GM23338 (cell line): ENCODE measurements around the gene DOCK4. TPM values are rescaled to one million over a fixed set of nuclear protein-coding genes. Genes with fewer than 3 reads are reported as not detected.
A peak's percentile ranks its signal among the peaks of the same experiment; 100 is the strongest.

Experiments used
- ATAC-seq: fragments of 200-7000 bp; cut with Tn5 transposase; 3 replicates; pipeline ENCODE4 v1.9.1; 2020
- DNase-seq: peaks from one replicate; pipeline ENCODE4 v3.0.0-alpha.2; 2015; ENCODE audit warnings: low spot score
- H2AFZ ChIP-seq: fragments of 200-600 bp; sonication (generic); 2 replicates; pipeline ENCODE4 v1.8.0; 2016; ENCODE audit warnings: antibody characterized with exemption, mild to moderate bottlenecking, moderate library complexity
- H3F3A ChIP-seq: fragments of 200-600 bp; sonication (generic); replicated peaks from 2 replicates; pipeline ENCODE4 v1.8.0; 2017; ENCODE audit warnings: antibody characterized with exemption, mixed run types, low read depth
- H3K27ac ChIP-seq: fragments of 200-600 bp; sonication (generic); 2 replicates; pipeline ENCODE4 v1.6.1; 2016; ENCODE audit warnings: low read depth
- H3K27me3 ChIP-seq: fragments of 200-600 bp; sonication (generic); 2 replicates; pipeline ENCODE4 v1.8.0; 2016; ENCODE audit warnings: mild to moderate bottlenecking, mixed run types, moderate library complexity; ENCODE audit not compliant: insufficient read depth
- H3K36me3 ChIP-seq: fragments of 200-600 bp; sonication (generic); 2 replicates; pipeline ENCODE4 v1.8.0; 2016; ENCODE audit warnings: mild to moderate bottlenecking; ENCODE audit not compliant: insufficient read depth
- H3K4me1 ChIP-seq: fragments of 200-600 bp; sonication (generic); 2 replicates; pipeline ENCODE4 v1.8.0; 2016; ENCODE audit warnings: mild to moderate bottlenecking, moderate library complexity; ENCODE audit not compliant: insufficient read depth
- H3K4me2 ChIP-seq: fragments of 200-600 bp; sonication (generic); 2 replicates; pipeline ENCODE4 v1.7.1; 2017; ENCODE audit warnings: mixed run types
- H3K4me3 ChIP-seq: fragments of 200-600 bp; sonication (generic); 2 replicates; pipeline ENCODE4 v1.6.1; 2016; ENCODE audit warnings: mixed run types
- H3K79me2 ChIP-seq: fragments of 200-600 bp; sonication (generic); replicated peaks from 2 replicates; pipeline ENCODE4 v1.8.0; 2017; ENCODE audit warnings: mild to moderate bottlenecking; ENCODE audit not compliant: insufficient read depth
- H3K9me2 ChIP-seq: fragments of 200-600 bp; sonication (generic); 2 replicates; pipeline ENCODE4 v1.8.0; 2017; ENCODE audit not compliant: insufficient read depth
- H4K20me1 ChIP-seq: fragments of 200-600 bp; sonication (generic); replicated peaks from 2 replicates; pipeline ENCODE4 v1.8.0; 2017; ENCODE audit warnings: mild to moderate bottlenecking; ENCODE audit not compliant: insufficient read depth
- H3K27ac Mint-ChIP-seq: 2 replicates; pipeline ENCODE4 v1.8.0; 2020; ENCODE audit warnings: inconsistent platforms, mild to moderate bottlenecking, moderate library complexity, mixed read lengths
- H3K27me3 Mint-ChIP-seq: 3 replicates; pipeline ENCODE4 v1.8.0; 2022; ENCODE audit warnings: low read depth, mild to moderate bottlenecking, moderate library complexity, mixed read lengths, inconsistent platforms; ENCODE audit not compliant: insufficient read depth, poor library complexity
- H3K36me3 Mint-ChIP-seq: 3 replicates; pipeline ENCODE4 v1.8.0; 2021; ENCODE audit warnings: low read depth, mild to moderate bottlenecking, inconsistent platforms, moderate library complexity, mixed read lengths
- H3K4me1 Mint-ChIP-seq: 3 replicates; pipeline ENCODE4 v1.8.0; 2020; ENCODE audit warnings: mild to moderate bottlenecking, inconsistent platforms, mixed read lengths
- H3K4me3 Mint-ChIP-seq: 3 replicates; pipeline ENCODE4 v1.8.0; 2021; ENCODE audit warnings: moderate library complexity, mild to moderate bottlenecking, inconsistent platforms, mixed read lengths
- H3K9me3 Mint-ChIP-seq: 3 replicates; pipeline ENCODE4 v1.8.0; 2020; ENCODE audit warnings: moderate library complexity, mild to moderate bottlenecking, inconsistent platforms, mixed read lengths
- EZH2phosphoT487 ChIP-seq: fragments of 200-600 bp; sonication (generic); IDR thresholded peaks from one replicate; pipeline ENCODE4 v1.8.1; 2018; ENCODE audit warnings: antibody characterized with exemption; ENCODE audit not compliant: unreplicated experiment
- JUNB ChIP-seq: IDR thresholded peaks from one replicate; pipeline ENCODE4 v1.6.1; 2016; ENCODE audit warnings: antibody characterized with exemption; ENCODE audit not compliant: unreplicated experiment
- NANOG ChIP-seq: IDR thresholded peaks from 2 replicates; pipeline ENCODE4 v1.6.1; 2016; ENCODE audit warnings: antibody characterized with exemption, borderline replicate concordance
- POLR2AphosphoS5 ChIP-seq: IDR thresholded peaks from 2 replicates; pipeline ENCODE4 v1.6.1; 2016; ENCODE audit warnings: antibody characterized with exemption, low read depth
- STAT1 ChIP-seq: IDR thresholded peaks from one replicate; pipeline ENCODE4 v1.6.1; 2016; ENCODE audit warnings: antibody characterized with exemption; ENCODE audit not compliant: unreplicated experiment
- ZNF114 ChIP-seq: fragments of 250-450 bp; sonication (Bioruptor Pico); IDR thresholded peaks from 2 replicates; pipeline ENCODE4 v1.5.0; 2020; ENCODE audit warnings: mild to moderate bottlenecking, moderate library complexity
- polyA plus RNA-seq: library from polyadenylated mRNA; unstranded; fragments of >200 nt; fragmentation: Nextera tagmentation; extraction: Ambion mirVana; gene quantifications from 2 replicates; pipeline ENCODE4 v1.2.1, GENCODE V29; 2016
- total RNA-seq: library from RNA; depleted of rRNA; stranded (reverse); fragments of >200 nt; shearing (Covaris generic); gene quantifications from 2 replicates; pipeline ENCODE4 v1.2.3, GENCODE V29; 2014
- TF ChIP-seq, protein P1 (sequence below): fragments of 250-450 bp; sonication (Bioruptor Pico); IDR thresholded peaks from 2 replicates; pipeline ENCODE4 v1.5.0; 2020; ENCODE audit warnings: mild to moderate bottlenecking, moderate library complexity
- TF ChIP-seq, protein P2 (sequence below): IDR thresholded peaks from 2 replicates; pipeline ENCODE4 v1.6.1; 2016; ENCODE audit warnings: antibody characterized with exemption
- TF ChIP-seq, protein P3 (sequence below): IDR thresholded peaks from one replicate; pipeline ENCODE4 v1.6.1; 2018; ENCODE audit warnings: antibody characterized with exemption; ENCODE audit not compliant: unreplicated experiment

DOCK4 gene
- total and polyA plus RNA-seq, 2 experiments from 2014 or later, result 6.3 to 33.8 TPM

DNA sequence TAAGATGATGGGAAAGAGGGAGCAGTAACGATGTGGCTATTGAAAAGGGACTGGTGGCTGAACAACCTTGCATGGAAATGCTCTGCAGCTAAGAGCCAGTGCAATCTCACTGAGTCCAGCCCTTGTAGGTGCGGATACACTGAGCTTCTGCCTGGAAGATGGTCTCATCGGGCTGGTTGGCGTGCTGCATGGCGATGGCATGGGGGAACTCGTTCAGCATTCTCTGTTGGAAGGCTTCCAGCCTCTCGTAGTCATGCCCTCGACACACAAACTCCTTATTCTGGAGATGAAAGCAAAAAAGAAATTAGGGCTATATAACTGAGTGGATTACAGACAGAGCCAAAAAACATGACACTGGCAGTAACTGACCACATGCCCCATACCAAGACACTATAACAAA is 446.2 kb downstream of the DOCK4 start (continued):
- TF ChIP-seq, protein P1, sequence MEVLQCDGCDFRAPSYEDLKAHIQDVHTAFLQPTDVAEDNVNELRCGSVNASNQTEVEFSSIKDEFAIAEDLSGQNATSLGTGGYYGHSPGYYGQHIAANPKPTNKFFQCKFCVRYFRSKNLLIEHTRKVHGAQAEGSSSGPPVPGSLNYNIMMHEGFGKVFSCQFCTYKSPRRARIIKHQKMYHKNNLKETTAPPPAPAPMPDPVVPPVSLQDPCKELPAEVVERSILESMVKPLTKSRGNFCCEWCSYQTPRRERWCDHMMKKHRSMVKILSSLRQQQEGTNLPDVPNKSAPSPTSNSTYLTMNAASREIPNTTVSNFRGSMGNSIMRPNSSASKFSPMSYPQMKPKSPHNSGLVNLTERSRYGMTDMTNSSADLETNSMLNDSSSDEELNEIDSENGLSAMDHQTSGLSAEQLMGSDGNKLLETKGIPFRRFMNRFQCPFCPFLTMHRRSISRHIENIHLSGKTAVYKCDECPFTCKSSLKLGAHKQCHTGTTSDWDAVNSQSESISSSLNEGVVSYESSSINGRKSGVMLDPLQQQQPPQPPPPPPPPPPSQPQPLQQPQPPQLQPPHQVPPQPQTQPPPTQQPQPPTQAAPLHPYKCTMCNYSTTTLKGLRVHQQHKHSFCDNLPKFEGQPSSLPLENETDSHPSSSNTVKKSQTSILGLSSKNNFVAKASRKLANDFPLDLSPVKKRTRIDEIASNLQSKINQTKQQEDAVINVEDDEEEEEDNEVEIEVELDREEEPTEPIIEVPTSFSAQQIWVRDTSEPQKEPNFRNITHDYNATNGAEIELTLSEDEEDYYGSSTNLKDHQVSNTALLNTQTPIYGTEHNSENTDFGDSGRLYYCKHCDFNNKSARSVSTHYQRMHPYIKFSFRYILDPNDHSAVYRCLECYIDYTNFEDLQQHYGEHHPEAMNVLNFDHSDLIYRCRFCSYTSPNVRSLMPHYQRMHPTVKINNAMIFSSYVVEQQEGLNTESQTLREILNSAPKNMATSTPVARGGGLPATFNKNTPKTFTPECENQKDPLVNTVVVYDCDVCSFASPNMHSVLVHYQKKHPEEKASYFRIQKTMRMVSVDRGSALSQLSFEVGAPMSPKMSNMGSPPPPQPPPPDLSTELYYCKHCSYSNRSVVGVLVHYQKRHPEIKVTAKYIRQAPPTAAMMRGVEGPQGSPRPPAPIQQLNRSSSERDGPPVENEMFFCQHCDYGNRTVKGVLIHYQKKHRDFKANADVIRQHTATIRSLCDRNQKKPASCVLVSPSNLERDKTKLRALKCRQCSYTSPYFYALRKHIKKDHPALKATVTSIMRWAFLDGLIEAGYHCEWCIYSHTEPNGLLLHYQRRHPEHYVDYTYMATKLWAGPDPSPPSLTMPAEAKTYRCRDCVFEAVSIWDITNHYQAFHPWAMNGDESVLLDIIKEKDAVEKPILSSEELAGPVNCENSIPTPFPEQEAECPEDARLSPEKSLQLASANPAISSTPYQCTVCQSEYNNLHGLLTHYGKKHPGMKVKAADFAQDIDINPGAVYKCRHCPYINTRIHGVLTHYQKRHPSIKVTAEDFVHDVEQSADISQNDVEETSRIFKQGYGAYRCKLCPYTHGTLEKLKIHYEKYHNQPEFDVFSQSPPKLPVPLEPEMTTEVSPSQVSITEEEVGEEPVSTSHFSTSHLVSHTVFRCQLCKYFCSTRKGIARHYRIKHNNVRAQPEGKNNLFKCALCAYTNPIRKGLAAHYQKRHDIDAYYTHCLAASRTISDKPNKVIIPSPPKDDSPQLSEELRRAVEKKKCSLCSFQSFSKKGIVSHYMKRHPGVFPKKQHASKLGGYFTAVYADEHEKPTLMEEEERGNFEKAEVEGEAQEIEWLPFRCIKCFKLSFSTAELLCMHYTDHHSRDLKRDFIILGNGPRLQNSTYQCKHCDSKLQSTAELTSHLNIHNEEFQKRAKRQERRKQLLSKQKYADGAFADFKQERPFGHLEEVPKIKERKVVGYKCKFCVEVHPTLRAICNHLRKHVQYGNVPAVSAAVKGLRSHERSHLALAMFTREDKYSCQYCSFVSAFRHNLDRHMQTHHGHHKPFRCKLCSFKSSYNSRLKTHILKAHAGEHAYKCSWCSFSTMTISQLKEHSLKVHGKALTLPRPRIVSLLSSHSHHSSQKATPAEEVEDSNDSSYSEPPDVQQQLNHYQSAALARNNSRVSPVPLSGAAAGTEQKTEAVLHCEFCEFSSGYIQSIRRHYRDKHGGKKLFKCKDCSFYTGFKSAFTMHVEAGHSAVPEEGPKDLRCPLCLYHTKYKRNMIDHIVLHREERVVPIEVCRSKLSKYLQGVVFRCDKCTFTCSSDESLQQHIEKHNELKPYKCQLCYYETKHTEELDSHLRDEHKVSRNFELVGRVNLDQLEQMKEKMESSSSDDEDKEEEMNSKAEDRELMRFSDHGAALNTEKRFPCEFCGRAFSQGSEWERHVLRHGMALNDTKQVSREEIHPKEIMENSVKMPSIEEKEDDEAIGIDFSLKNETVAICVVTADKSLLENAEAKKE (CRISPR knock-in tag), result no peak

DNA sequence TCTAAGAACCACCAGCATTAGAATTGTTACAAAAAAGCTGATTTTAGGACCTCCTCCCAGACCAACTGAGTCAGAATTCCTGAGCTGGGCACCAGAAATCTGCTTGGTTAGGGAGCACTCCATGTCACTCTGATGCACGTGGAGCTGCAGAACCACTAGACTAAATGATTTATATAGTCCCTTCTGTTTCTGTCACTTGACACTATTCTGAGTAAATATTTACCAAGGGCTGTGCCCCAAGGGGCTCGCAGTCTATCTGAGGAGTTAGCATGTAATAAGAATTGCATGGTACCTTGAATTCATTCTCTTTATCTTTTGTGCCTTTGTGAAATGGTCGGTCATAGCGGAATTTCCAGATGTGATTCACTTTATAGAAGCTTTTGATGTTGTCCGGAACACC is 447.9 kb downstream of the DOCK4 start:
- no peak for DNase-seq
- TF ChIP-seq JUNB, result no peak
- no peak overlapping the region for H2AFZ ChIP-seq
- Mint-ChIP-seq H3K27me3 (peaks cover 5% of the 10 kb centered on the region), H3K4me3 (no peak overlapping the region), H3K4me1 (peaks cover 16% of the 10 kb centered on the region), H3K36me3 (peaks cover 20% of the 10 kb centered on the region), H3K9me3 (no peaks in the 10 kb centered on the region), H3K27ac (no peak overlapping the region)
- no peaks in the 10 kb centered on the region for H3K9me2 ChIP-seq
- H3K4me2 ChIP-seq, result no peak overlapping the region
- H4K20me1 ChIP-seq, result no peaks in the 10 kb centered on the region
- H3K27ac ChIP-seq, result no peak overlapping the region
- no peaks in the 10 kb centered on the region for H3F3A ChIP-seq
- no peaks in the 10 kb centered on the region for H3K79me2 ChIP-seq
- peaks cover 3% of the 10 kb centered on the region for H3K4me1 ChIP-seq
- no peaks in the 10 kb centered on the region for H3K27me3 ChIP-seq
- 0 out of 2 replicates have a peak, but pooled peaks cover 10% of the 10 kb centered on the region for H3K36me3 ChIP-seq
- no peak for ATAC-seq
- H3K4me3 ChIP-seq, result no peak overlapping the region

DNA sequence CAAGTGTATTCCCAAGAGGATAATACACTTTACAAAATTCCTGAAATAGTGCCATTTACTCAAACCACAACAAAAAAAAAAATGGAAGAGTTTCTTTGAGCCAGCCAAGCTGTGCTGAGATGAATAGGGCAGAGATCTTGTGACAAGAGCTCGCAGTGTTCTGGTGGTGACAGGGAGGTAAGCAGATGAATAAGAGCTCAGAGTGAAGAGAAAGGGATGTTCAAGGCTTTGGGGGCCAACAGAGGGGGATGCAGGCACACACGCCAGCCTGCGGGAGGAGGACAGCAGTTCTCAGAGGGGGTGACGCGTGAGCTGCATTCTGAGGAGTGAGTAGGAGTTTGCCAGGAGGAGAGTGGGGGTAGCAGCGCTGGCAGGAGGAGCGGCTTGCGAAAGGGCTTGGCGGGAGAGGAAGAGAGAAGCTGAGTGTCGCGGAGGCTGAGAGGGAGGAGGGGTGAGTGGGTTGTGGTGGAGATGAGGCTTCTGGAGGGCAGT is 449.5 kb downstream of the DOCK4 start:
- H3K27me3 Mint-ChIP-seq, result peaks cover 5% of the 10 kb centered on the region
- no peaks in the 10 kb centered on the region for H3F3A ChIP-seq
- no peaks in the 10 kb centered on the region for H3K9me2 ChIP-seq
- 0 out of 2 replicates have a peak, but pooled peaks cover 10% of the 10 kb centered on the region for H3K36me3 ChIP-seq
- no peaks in the 10 kb centered on the region for H4K20me1 ChIP-seq
- peaks cover 3% of the 10 kb centered on the region for H3K4me1 ChIP-seq
- no peak overlapping the region for H2AFZ ChIP-seq
- peaks cover 16% of the 10 kb centered on the region for H3K4me1 Mint-ChIP-seq
- no peak overlapping the region for H3K4me3 ChIP-seq
- H3K36me3 Mint-ChIP-seq, result peaks cover 20% of the 10 kb centered on the region
- H3K4me2 ChIP-seq, result 0 out of 2 replicates have a peak overlapping the region, but pooled peaks have one; percentile 6
- H3K27me3 ChIP-seq, result no peaks in the 10 kb centered on the region
- H3K27ac ChIP-seq, result no peak overlapping the region
- ATAC-seq, result peak; percentile 91
- peak overlapping the region; percentile 25 for H3K4me3 Mint-ChIP-seq
- no peaks in the 10 kb centered on the region for H3K79me2 ChIP-seq
- H3K9me3 Mint-ChIP-seq, result no peaks in the 10 kb centered on the region
- H3K27ac Mint-ChIP-seq, result 0 out of 2 replicates have a peak overlapping the region, but pooled peaks have one; percentile 0
- peak; percentile 75 for DNase-seq
- TF ChIP-seq, protein P2, sequence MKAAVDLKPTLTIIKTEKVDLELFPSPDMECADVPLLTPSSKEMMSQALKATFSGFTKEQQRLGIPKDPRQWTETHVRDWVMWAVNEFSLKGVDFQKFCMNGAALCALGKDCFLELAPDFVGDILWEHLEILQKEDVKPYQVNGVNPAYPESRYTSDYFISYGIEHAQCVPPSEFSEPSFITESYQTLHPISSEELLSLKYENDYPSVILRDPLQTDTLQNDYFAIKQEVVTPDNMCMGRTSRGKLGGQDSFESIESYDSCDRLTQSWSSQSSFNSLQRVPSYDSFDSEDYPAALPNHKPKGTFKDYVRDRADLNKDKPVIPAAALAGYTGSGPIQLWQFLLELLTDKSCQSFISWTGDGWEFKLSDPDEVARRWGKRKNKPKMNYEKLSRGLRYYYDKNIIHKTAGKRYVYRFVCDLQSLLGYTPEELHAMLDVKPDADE, result no peak
- no peak for TF ChIP-seq POLR2AphosphoS5
- no peak for TF ChIP-seq NANOG
- TF ChIP-seq EZH2phosphoT487, result no peak
- TF ChIP-seq ZNF114 (CRISPR knock-in tag), result no peak
- TF ChIP-seq, protein P3, sequence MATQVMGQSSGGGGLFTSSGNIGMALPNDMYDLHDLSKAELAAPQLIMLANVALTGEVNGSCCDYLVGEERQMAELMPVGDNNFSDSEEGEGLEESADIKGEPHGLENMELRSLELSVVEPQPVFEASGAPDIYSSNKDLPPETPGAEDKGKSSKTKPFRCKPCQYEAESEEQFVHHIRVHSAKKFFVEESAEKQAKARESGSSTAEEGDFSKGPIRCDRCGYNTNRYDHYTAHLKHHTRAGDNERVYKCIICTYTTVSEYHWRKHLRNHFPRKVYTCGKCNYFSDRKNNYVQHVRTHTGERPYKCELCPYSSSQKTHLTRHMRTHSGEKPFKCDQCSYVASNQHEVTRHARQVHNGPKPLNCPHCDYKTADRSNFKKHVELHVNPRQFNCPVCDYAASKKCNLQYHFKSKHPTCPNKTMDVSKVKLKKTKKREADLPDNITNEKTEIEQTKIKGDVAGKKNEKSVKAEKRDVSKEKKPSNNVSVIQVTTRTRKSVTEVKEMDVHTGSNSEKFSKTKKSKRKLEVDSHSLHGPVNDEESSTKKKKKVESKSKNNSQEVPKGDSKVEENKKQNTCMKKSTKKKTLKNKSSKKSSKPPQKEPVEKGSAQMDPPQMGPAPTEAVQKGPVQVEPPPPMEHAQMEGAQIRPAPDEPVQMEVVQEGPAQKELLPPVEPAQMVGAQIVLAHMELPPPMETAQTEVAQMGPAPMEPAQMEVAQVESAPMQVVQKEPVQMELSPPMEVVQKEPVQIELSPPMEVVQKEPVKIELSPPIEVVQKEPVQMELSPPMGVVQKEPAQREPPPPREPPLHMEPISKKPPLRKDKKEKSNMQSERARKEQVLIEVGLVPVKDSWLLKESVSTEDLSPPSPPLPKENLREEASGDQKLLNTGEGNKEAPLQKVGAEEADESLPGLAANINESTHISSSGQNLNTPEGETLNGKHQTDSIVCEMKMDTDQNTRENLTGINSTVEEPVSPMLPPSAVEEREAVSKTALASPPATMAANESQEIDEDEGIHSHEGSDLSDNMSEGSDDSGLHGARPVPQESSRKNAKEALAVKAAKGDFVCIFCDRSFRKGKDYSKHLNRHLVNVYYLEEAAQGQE, result no peak
- no peak for TF ChIP-seq STAT1
